Mesenchymal stem cell (in vitro differentiated cells and primary cell): ENCODE results near the gene AKT2.

ENCODE experiments used
- DNase-seq: peaks from one replicate; pipeline ENCODE4 v3.0.0-alpha.2; 2013
- H2AFZ ChIP-seq: one replicate; pipeline ENCODE4 v1.6.1; 2013; ENCODE audit warnings: low read depth, mild to moderate bottlenecking, control low read depth, inconsistent platforms, low read length, moderate library complexity
- H2AK5ac ChIP-seq: 2 replicates; pipeline ENCODE4 v1.6.1; 2013; ENCODE audit warnings: low read length, moderate library complexity, mild to moderate bottlenecking, inconsistent platforms; ENCODE audit not compliant: severe bottlenecking
- H2BK120ac ChIP-seq: one replicate; pipeline ENCODE4 v1.6.1; 2013; ENCODE audit warnings: low read depth, mild to moderate bottlenecking, inconsistent platforms, low read length, moderate library complexity
- H2BK12ac ChIP-seq, 2 experiments: one replicate each; pipeline ENCODE4 v1.6.1; 2013; ENCODE audit warnings: inconsistent platforms in 2 of 2, low read length in 2 of 2, mild to moderate bottlenecking in 2 of 2, moderate library complexity in 2 of 2, control low read depth in 1 of 2
- H2BK15ac ChIP-seq: one replicate; pipeline ENCODE4 v1.6.1; 2013; ENCODE audit warnings: mild to moderate bottlenecking, low read depth, inconsistent platforms; ENCODE audit not compliant: poor library complexity, severe bottlenecking
- H2BK5ac ChIP-seq: 2 replicates; pipeline ENCODE4 v1.6.1; 2013; ENCODE audit warnings: low read depth, mild to moderate bottlenecking, low read length, control low read depth, inconsistent platforms; ENCODE audit not compliant: poor library complexity, severe bottlenecking
- H3K14ac ChIP-seq, 2 experiments: one replicate each; pipeline ENCODE4 v1.6.1; 2013; ENCODE audit warnings: inconsistent platforms in 2 of 2, low read length in 2 of 2, control low read depth in 1 of 2, mild to moderate bottlenecking in 1 of 2, moderate library complexity in 1 of 2
- H3K18ac ChIP-seq, 2 experiments: one replicate each; pipeline ENCODE4 v1.6.1; 2013; ENCODE audit warnings: inconsistent platforms in 2 of 2, low read length in 2 of 2, control low read depth in 1 of 2, low read depth in 1 of 2, mild to moderate bottlenecking in 1 of 2
- H3K23ac ChIP-seq, 2 experiments: one replicate each; pipeline ENCODE4 v1.6.1; 2013; ENCODE audit warnings: inconsistent platforms in 2 of 2, low read length in 2 of 2, mild to moderate bottlenecking in 2 of 2, moderate library complexity in 2 of 2, control low read depth in 1 of 2
- H3K27ac ChIP-seq: 2 replicates; pipeline ENCODE4 v1.5.1; 2013; ENCODE audit warnings: mild to moderate bottlenecking, moderate library complexity, low read length, control low read depth, inconsistent platforms; ENCODE audit not compliant: poor library complexity, severe bottlenecking
- H3K27me3 ChIP-seq, 2 experiments: 2 replicates each; pipeline versions ENCODE4 v1.6.1 to v1.7.0; 2013; ENCODE audit warnings: low read length in 2 of 2, mild to moderate bottlenecking in 2 of 2, moderate library complexity in 2 of 2, control low read depth in 1 of 2, inconsistent platforms in 1 of 2; ENCODE audit not compliant: control insufficient read depth in 1 of 2, insufficient read depth in 1 of 2
- H3K36me3 ChIP-seq, 2 experiments: 2 replicates each; pipeline versions ENCODE4 v1.6.1 to v1.7.0; 2013; ENCODE audit warnings: low read length in 2 of 2, control low read depth in 1 of 2, inconsistent platforms in 1 of 2, low read depth in 1 of 2, mild to moderate bottlenecking in 1 of 2; ENCODE audit not compliant: insufficient read depth in 2 of 2, control insufficient read depth in 1 of 2
- H3K4ac ChIP-seq, 2 experiments: one replicate each; pipeline ENCODE4 v1.6.1; 2013; ENCODE audit warnings: inconsistent platforms in 2 of 2, low read length in 2 of 2, mild to moderate bottlenecking in 2 of 2, moderate library complexity in 2 of 2, control low read depth in 1 of 2, low read depth in 1 of 2
- H3K4me1 ChIP-seq: 2 replicates; pipeline ENCODE4 v1.6.1; 2013; ENCODE audit warnings: low read depth, low read length, control low read depth; ENCODE audit not compliant: control insufficient read depth, insufficient read depth
- H3K4me2 ChIP-seq: 2 replicates; pipeline ENCODE4 v1.6.1; 2013; ENCODE audit warnings: low read length, mild to moderate bottlenecking, inconsistent platforms; ENCODE audit not compliant: poor library complexity, severe bottlenecking
- H3K4me3 ChIP-seq, 2 experiments: 2 replicates each; pipeline versions ENCODE4 v1.5.1 to v1.7.0; 2013; ENCODE audit warnings: low read length in 2 of 2, mild to moderate bottlenecking in 2 of 2, control low read depth in 1 of 2, low read depth in 1 of 2; ENCODE audit not compliant: insufficient read depth in 1 of 2
- H3K79me1 ChIP-seq: replicated peaks from 2 replicates; pipeline ENCODE4 v1.6.1; 2013; ENCODE audit warnings: mild to moderate bottlenecking, control low read depth, low read length, inconsistent platforms; ENCODE audit not compliant: poor library complexity, severe bottlenecking
- H3K9ac ChIP-seq: 2 replicates; pipeline ENCODE4 v1.7.0; 2013; ENCODE audit warnings: mild to moderate bottlenecking, low read length, moderate library complexity
- H3K9me3 ChIP-seq: 2 replicates; pipeline ENCODE4 v1.7.0; 2013; ENCODE audit warnings: mild to moderate bottlenecking, low read length; ENCODE audit not compliant: control insufficient read depth
- H4K8ac ChIP-seq: one replicate; pipeline ENCODE4 v1.6.1; 2013; ENCODE audit warnings: inconsistent platforms, mild to moderate bottlenecking, low read length, moderate library complexity
- H4K91ac ChIP-seq: one replicate; pipeline ENCODE4 v1.6.1; 2013; ENCODE audit warnings: mild to moderate bottlenecking, low read length, inconsistent platforms
- WGBS: methylation state at CpG from one replicate; pipeline ENCODE4 v1.1.7; 2013; ENCODE audit warnings: mixed read lengths; 5-methylcytosine and 5-hydroxymethylcytosine counted together

The AKT2 gene

GRCh38 chr19:40241125-40241808, 43.9 kb downstream of the AKT2 start:
- H3K9ac ChIP-seq: peak overlapping the region; percentile 63
- no peak overlapping the region for H4K8ac ChIP-seq
- H3K9me3 ChIP-seq: no peaks in the 10 kb centered on the region
- H4K91ac ChIP-seq: no peak overlapping the region
- H3K79me1 ChIP-seq: peaks cover 49% of the 10 kb centered on the region
- H2AK5ac ChIP-seq: no peak overlapping the region
- WGBS: 100% methylated on average over 9 of the region's 12 CpGs
- H3K27me3 ChIP-seq: no peaks in the 10 kb centered on the region
- no peak overlapping the region for H2BK12ac ChIP-seq
- no peak overlapping the region for H3K4me3 ChIP-seq
- DNase-seq: no peak
- H3K27ac ChIP-seq: no peak overlapping the region
- H2AFZ ChIP-seq: no peak overlapping the region
- no peak overlapping the region for H3K4ac ChIP-seq
- H3K18ac ChIP-seq: no peak overlapping the region
- no peak overlapping the region for H3K23ac ChIP-seq
- no peak overlapping the region for H2BK120ac ChIP-seq
- peaks cover 11% of the 10 kb centered on the region for H3K4me1 ChIP-seq
- no peak overlapping the region for H3K14ac ChIP-seq
- no peak overlapping the region for H3K4me2 ChIP-seq
- H2BK15ac ChIP-seq: no peak overlapping the region
- peaks cover 55 to 62% of the 10 kb centered on the region in 2 experiments for H3K36me3 ChIP-seq
- no peak overlapping the region for H2BK5ac ChIP-seq

- DNase-seq: no peak
- no peak overlapping the region for H3K4ac ChIP-seq
- H3K36me3 ChIP-seq: peaks cover 64 to 68% of the 10 kb centered on the region in 2 experiments
- no peak overlapping the region for H2AFZ ChIP-seq
- peaks cover 43% of the 10 kb centered on the region for H3K79me1 ChIP-seq
- H3K4me1 ChIP-seq: peaks cover 11% of the 10 kb centered on the region
- H3K9ac ChIP-seq: no peak overlapping the region
- H2BK120ac ChIP-seq: no peak overlapping the region
- H2BK15ac ChIP-seq: no peak overlapping the region
- H3K4me3 ChIP-seq: no peak overlapping the region
- no peak overlapping the region for H2BK12ac ChIP-seq
- H3K27me3 ChIP-seq: no peaks in the 10 kb centered on the region
- no peaks in the 10 kb centered on the region for H3K9me3 ChIP-seq
- 92% methylated on average over 6 of the region's 6 CpGs for WGBS
- H2AK5ac ChIP-seq: no peak overlapping the region
- no peak overlapping the region for H3K4me2 ChIP-seq
- no peak overlapping the region for H4K91ac ChIP-seq
- no peak overlapping the region for H3K14ac ChIP-seq
- no peak overlapping the region for H3K18ac ChIP-seq
- no peak overlapping the region for H2BK5ac ChIP-seq
- no peak overlapping the region for H4K8ac ChIP-seq
- no peak overlapping the region for H3K23ac ChIP-seq
- H3K27ac ChIP-seq: no peak overlapping the region
Measured at GRCh38 chr19:40240332-40240731, 44.8 kb downstream of the AKT2 start.

GRCh38 chr19:40239415-40240226, 45.5 kb downstream of the AKT2 start:
- Histone ChIP-seq H3K18ac (no peak overlapping the region), H2BK15ac (no peak overlapping the region), H3K4me2 (no peak overlapping the region), H3K9ac (no peak overlapping the region), H2AFZ (no peak overlapping the region), H2BK5ac (no peak overlapping the region), H2BK120ac (no peak overlapping the region), H3K36me3 (peaks cover 71 to 75% of the 10 kb centered on the region in 2 experiments), H3K79me1 (peaks cover 38% of the 10 kb centered on the region), H2BK12ac (no peak overlapping the region), H3K14ac (no peak overlapping the region), H4K91ac (no peak overlapping the region), H3K4me1 (peaks cover 9% of the 10 kb centered on the region), H3K4ac (no peak overlapping the region), H2AK5ac (no peak overlapping the region), H3K9me3 (no peaks in the 10 kb centered on the region), H3K4me3 (no peak overlapping the region), H3K23ac (no peak overlapping the region), H3K27ac (no peak overlapping the region), H3K27me3 (no peaks in the 10 kb centered on the region), H4K8ac (no peak overlapping the region)
- DNase-seq: no peak
- 97% methylated on average over 12 of the region's 12 CpGs for WGBS

GRCh38 chr19:40238775-40239174, 46.4 kb downstream of the AKT2 start:
- no peak overlapping the region for H2AK5ac ChIP-seq
- no peak overlapping the region for H3K4ac ChIP-seq
- H3K18ac ChIP-seq: no peak overlapping the region
- no peak overlapping the region for H2BK120ac ChIP-seq
- H3K27me3 ChIP-seq: no peaks in the 10 kb centered on the region
- H2BK5ac ChIP-seq: no peak overlapping the region
- no peak overlapping the region for H3K9ac ChIP-seq
- no peak overlapping the region for H4K8ac ChIP-seq
- H4K91ac ChIP-seq: no peak overlapping the region
- H3K4me2 ChIP-seq: no peak overlapping the region
- H2BK15ac ChIP-seq: no peak overlapping the region
- H3K79me1 ChIP-seq: peaks cover 34% of the 10 kb centered on the region
- H3K4me1 ChIP-seq: peaks cover 6% of the 10 kb centered on the region
- H2AFZ ChIP-seq: no peak overlapping the region
- no peak overlapping the region for H3K27ac ChIP-seq
- DNase-seq: no peak
- peaks cover 78 to 84% of the 10 kb centered on the region in 2 experiments for H3K36me3 ChIP-seq
- H3K14ac ChIP-seq: no peak overlapping the region
- H2BK12ac ChIP-seq: no peak overlapping the region
- no peak overlapping the region for H3K4me3 ChIP-seq
- WGBS: 96% methylated on average over 7 of the region's 9 CpGs
- no peaks in the 10 kb centered on the region for H3K9me3 ChIP-seq
- H3K23ac ChIP-seq: no peak overlapping the region
